Kidney (tissue), 14 donors: ENCODE results near the gene CTNND2. TPM values are rescaled to one million over a fixed set of nuclear protein-coding genes. Genes with fewer than 3 reads are reported as not detected.

Experiments
- DNase-seq, 5 donors: peaks; one replicate each; pipeline ENCODE4 v3.0.0-alpha.2; 2013 to 2020
- FAIRE-seq: peaks from 2 replicates; lab custom pipeline; 2012; peaks lifted over from hg19 to GRCh38; lab: Jason Lieb, UNC
- H3K27ac ChIP-seq, 2 donors: one replicate each; pipeline ENCODE4 v1.7.0; 2013; ENCODE audit warnings: low read depth in 2 of 2, low read length in 2 of 2, inconsistent platforms in 1 of 2
- H3K27me3 ChIP-seq: one replicate; pipeline ENCODE4 v1.7.1; 2013; ENCODE audit warnings: low read length, inconsistent platforms; ENCODE audit not compliant: control insufficient read depth, insufficient read depth
- H3K36me3 ChIP-seq, 3 donors: one replicate each; pipeline versions ENCODE4 v1.7.0 to v1.7.1; 2013; ENCODE audit warnings: low read length in 3 of 3, control low read depth in 1 of 3, inconsistent platforms in 1 of 3; ENCODE audit not compliant: insufficient read depth in 3 of 3, control insufficient read depth in 2 of 3
- H3K4me1 ChIP-seq, 3 donors: one replicate each; pipeline versions ENCODE4 v1.7.0 to v1.7.1; 2013; ENCODE audit warnings: low read length in 3 of 3, inconsistent platforms in 1 of 3, low read depth in 1 of 3; ENCODE audit not compliant: control insufficient read depth in 2 of 3, insufficient read depth in 2 of 3
- H3K4me3 ChIP-seq, 3 donors: one replicate each; pipeline versions ENCODE4 v1.7.0 to v1.8.1; 2013; ENCODE audit warnings: low read length in 3 of 3, control low read depth in 1 of 3, inconsistent platforms in 1 of 3
- H3K9ac ChIP-seq, 3 donors: one replicate each; pipeline versions ENCODE4 v1.7.0 to v1.7.1; 2013; ENCODE audit warnings: low read length in 3 of 3, control low read depth in 1 of 3, inconsistent platforms in 1 of 3
- H3K9me3 ChIP-seq, 3 donors: one replicate each; pipeline versions ENCODE4 v1.7.0 to v1.7.1; 2013; ENCODE audit warnings: low read length in 3 of 3, control low read depth in 1 of 3, inconsistent platforms in 1 of 3; ENCODE audit not compliant: control insufficient read depth in 2 of 3, insufficient read depth in 1 of 3
- intact Hi-C: fragments of 100-400 bp; cut with DNase I; formaldehyde crosslinking; loops from one replicate; pipeline ENCODE4 v1.11.1; 2022
- polyA plus RNA-seq: library from polyadenylated mRNA; stranded (reverse); fragments of 350-450 nt; fragmentation: Illumina TruSeq; extraction: RNeasy Lipid Tissue Mini Kit (QIAGEN cat#74804); gene quantifications from one replicate; pipeline ENCODE4 v1.2.3, GENCODE V29; 2014; ENCODE audit warnings: low read depth, low replicate concordance; ENCODE audit not compliant: insufficient read depth
- total RNA-seq: library from RNA; stranded (reverse); fragmentation: NEBNext Ultra II Directional; extraction: Animal tissue kit (Norgen Biotek cat#: 25700); gene quantifications from one replicate; pipeline ENCODE4 v1.2.1, GENCODE V29; 2021
- TF ChIP-seq, protein P1 (sequence below): IDR thresholded peaks from 3 replicates; pipeline ENCODE4 v1.5.1; 2012; ENCODE audit warnings: mild to moderate bottlenecking, moderate library complexity, borderline replicate concordance; ENCODE audit not compliant: insufficient read depth; ENCODE audit errors: extremely low read depth
- donor health status: control.
- donor health status: control.
- donor health status: control.
- donor health status: control.
- donor health status: control.
- donor health status: DM: yes; HTN: yes; CAD: no.
- donor health status: Normal renal cell carcinoma (clear cell type).

The CTNND2 gene
- total and polyA plus RNA-seq, 2 donors from 2014 or later: 0.15 to 0.79 TPM

DNA sequence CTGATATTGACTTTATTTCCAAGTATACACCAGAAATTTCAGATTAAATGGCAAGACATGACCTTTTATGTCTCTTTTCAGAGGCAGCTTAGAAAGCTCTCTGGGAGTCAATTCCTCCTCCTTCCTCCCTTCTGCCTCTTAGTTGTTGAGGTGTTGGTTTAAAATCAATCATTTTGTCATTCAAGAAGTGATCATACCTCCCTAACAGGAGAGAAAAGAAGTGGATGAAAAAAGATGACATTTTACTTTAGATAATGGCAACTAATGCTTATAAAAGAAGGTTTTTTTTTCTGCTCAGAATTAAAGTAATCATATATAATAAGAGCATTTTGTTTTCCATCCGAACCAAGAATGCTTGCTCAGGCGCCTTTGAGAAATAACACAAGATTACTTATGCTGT, 448.7 kb downstream of the CTNND2 start:
- TF ChIP-seq, protein P1, sequence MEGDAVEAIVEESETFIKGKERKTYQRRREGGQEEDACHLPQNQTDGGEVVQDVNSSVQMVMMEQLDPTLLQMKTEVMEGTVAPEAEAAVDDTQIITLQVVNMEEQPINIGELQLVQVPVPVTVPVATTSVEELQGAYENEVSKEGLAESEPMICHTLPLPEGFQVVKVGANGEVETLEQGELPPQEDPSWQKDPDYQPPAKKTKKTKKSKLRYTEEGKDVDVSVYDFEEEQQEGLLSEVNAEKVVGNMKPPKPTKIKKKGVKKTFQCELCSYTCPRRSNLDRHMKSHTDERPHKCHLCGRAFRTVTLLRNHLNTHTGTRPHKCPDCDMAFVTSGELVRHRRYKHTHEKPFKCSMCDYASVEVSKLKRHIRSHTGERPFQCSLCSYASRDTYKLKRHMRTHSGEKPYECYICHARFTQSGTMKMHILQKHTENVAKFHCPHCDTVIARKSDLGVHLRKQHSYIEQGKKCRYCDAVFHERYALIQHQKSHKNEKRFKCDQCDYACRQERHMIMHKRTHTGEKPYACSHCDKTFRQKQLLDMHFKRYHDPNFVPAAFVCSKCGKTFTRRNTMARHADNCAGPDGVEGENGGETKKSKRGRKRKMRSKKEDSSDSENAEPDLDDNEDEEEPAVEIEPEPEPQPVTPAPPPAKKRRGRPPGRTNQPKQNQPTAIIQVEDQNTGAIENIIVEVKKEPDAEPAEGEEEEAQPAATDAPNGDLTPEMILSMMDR: no peak
- H3K27me3 ChIP-seq: no peaks in the 10 kb centered on the region
- no peak overlapping the region for H3K27ac ChIP-seq
- intact Hi-C loops: no loop called here
- no peaks in the 10 kb centered on the region for H3K36me3 ChIP-seq
- FAIRE-seq: no peak
- no peak overlapping the region for H3K4me3 ChIP-seq
- no peak for DNase-seq
- no peak overlapping the region for H3K9ac ChIP-seq
- H3K9me3 ChIP-seq: no peaks in the 10 kb centered on the region
- no peaks in the 10 kb centered on the region for H3K4me1 ChIP-seq

DNA sequence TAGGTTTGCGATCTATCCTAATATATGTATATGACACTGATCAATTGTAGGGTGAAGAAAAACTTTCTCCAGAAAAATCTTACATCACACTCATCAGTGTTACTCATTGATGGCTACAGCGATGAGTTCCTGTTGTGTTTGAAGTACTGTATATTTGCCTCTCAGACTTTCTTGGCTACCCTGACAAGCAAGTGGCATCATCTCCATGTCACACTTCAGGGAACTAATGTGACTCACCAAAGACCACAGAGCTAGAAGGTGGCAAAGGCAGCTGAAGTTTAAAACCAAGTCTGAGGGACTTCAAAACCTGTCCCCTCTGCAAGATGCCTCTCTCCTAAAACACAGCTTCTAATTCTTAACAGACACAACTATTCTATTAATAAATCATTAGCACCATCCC, 451.4 kb downstream of the CTNND2 start:
- intact Hi-C loops: no loop called here
- no peak for DNase-seq
- no peak overlapping the region for H3K4me3 ChIP-seq
- no peak overlapping the region for H3K9ac ChIP-seq
- H3K9me3 ChIP-seq: no peaks in the 10 kb centered on the region
- TF ChIP-seq, protein P1: no peak
- no peaks in the 10 kb centered on the region for H3K4me1 ChIP-seq
- no peaks in the 10 kb centered on the region for H3K36me3 ChIP-seq
- no peak overlapping the region for H3K27ac ChIP-seq
- FAIRE-seq: no peak
- H3K27me3 ChIP-seq: no peaks in the 10 kb centered on the region

DNA sequence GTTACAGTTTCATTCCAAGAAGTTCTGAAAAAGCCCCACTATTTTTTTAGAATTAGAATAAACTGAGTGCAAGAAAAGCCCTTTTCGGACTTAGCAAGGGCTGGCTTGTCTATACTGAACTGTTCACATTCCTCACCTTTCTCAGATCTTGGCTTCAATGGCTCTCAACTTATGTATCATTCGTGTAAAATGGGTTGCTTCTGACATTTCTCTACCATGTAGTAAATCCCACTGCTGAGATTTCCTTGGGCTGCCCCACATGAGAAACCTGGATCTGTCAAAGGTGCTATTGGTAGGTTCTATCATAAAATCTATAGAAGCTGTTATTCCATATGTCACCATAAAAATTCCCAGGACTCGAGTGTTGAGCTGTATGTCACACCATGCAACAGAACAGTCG, 454.3 kb downstream of the CTNND2 start:
- DNase-seq (no peak), FAIRE-seq (no peak)
- Histone ChIP-seq H3K27ac (no peak overlapping the region), H3K4me3 (no peak overlapping the region), H3K36me3 (no peaks in the 10 kb centered on the region), H3K9ac (no peak overlapping the region), H3K4me1 (no peaks in the 10 kb centered on the region), H3K27me3 (no peaks in the 10 kb centered on the region), H3K9me3 (no peaks in the 10 kb centered on the region)
- TF ChIP-seq, protein P1: no peak
- intact Hi-C loops: no loop called here

DNA sequence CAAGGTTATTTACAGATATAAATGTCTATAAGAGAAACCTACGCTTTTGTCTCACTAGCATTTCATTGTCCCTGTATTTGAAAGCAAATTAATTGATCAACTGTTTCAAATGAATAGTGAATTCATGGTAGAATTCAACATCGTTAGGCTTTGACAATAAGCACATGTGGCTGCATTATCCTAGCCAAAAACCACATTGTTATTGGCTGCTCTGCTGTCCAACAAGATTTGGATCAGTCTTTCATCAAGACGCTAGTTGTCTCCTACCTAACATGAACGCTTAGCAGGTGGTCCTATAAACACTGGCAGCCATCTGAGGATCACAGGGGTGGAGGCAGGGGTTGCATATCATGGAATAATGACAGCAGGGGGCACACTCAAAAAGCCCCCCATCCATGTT, 455.0 kb downstream of the CTNND2 start:
- no peak for FAIRE-seq
- H3K27me3 ChIP-seq: no peaks in the 10 kb centered on the region
- H3K36me3 ChIP-seq: no peaks in the 10 kb centered on the region
- no peaks in the 10 kb centered on the region for H3K9me3 ChIP-seq
- TF ChIP-seq, protein P1: no peak
- no peak overlapping the region for H3K4me3 ChIP-seq
- DNase-seq: no peak
- H3K4me1 ChIP-seq: no peaks in the 10 kb centered on the region
- no peak overlapping the region for H3K9ac ChIP-seq
- no peak overlapping the region for H3K27ac ChIP-seq
- intact Hi-C loops: no loop called here
